WTC11 (cell line): ENCODE results near the gene OSTC.

Experiments used
- AFF4 ChIP-seq: sonication (generic); formaldehyde crosslinking; IDR thresholded peaks from 2 replicates; pipeline ENCODE4 v1.8.1; 2023; ENCODE audit warnings: mild to moderate bottlenecking, missing genetic modification reagents, borderline replicate concordance
- CREB1 ChIP-seq: sonication (generic); formaldehyde crosslinking; IDR thresholded peaks from 2 replicates; pipeline ENCODE4 v1.8.0; 2023; ENCODE audit warnings: mild to moderate bottlenecking, missing genetic modification reagents
- CTCF ChIP-seq: fragments of 200-600 bp; IDR thresholded peaks from 2 replicates; pipeline ENCODE4 v1.8.0; 2022; ENCODE audit warnings: antibody characterized with exemption
- FOXJ3 ChIP-seq: sonication (generic); formaldehyde crosslinking; IDR thresholded peaks from 2 replicates; pipeline ENCODE4 v1.9.0; 2021; ENCODE audit warnings: missing genetic modification reagents, mild to moderate bottlenecking, borderline replicate concordance
- GABPB1 ChIP-seq: sonication (generic); formaldehyde crosslinking; IDR thresholded peaks from 2 replicates; pipeline ENCODE4 v1.8.1; 2023; ENCODE audit warnings: mild to moderate bottlenecking, missing genetic modification reagents
- MAX ChIP-seq: sonication (generic); formaldehyde crosslinking; IDR thresholded peaks from 2 replicates; pipeline ENCODE4 v1.8.0; 2022; ENCODE audit warnings: mild to moderate bottlenecking, missing genetic modification reagents
- NR1H2 ChIP-seq: sonication (generic); formaldehyde crosslinking; IDR thresholded peaks from 2 replicates; pipeline ENCODE4 v1.9.0; 2021; ENCODE audit warnings: mild to moderate bottlenecking, moderate library complexity, missing genetic modification reagents
- STAT6 ChIP-seq: sonication (generic); formaldehyde crosslinking; conservative IDR thresholded peaks from 2 replicates; pipeline ENCODE4 v1.8.1; 2023; ENCODE audit warnings: mild to moderate bottlenecking, low read depth, missing genetic modification reagents, moderate library complexity
- ZBTB43 ChIP-seq: sonication (generic); formaldehyde crosslinking; IDR thresholded peaks from 2 replicates; pipeline ENCODE4 v1.8.1; 2023; ENCODE audit warnings: mild to moderate bottlenecking, missing genetic modification reagents
- ZNF512 ChIP-seq: sonication (generic); formaldehyde crosslinking; IDR thresholded peaks from 2 replicates; pipeline ENCODE4 v1.8.1; 2022; ENCODE audit warnings: missing genetic modification reagents, borderline replicate concordance

GRCh38 chr4:108612365-108612764 lies 38.0 kb upstream of the OSTC start:
- TF ChIP-seq FOXJ3 (no peak), CTCF (no peak), MAX (CRISPR knock-in tag) (no peak), GABPB1 (CRISPR knock-in tag) (no peak), STAT6 (CRISPR knock-in tag) (no peak), CREB1 (CRISPR knock-in tag) (no peak), NR1H2 (CRISPR knock-in tag) (no peak), ZNF512 (CRISPR knock-in tag) (no peak), AFF4 (no peak), ZBTB43 (no peak)
